Thyroid gland (tissue), 4 donors: Measurements from ENCODE around the gene DYRK1A. TPM values are rescaled to one million over a fixed set of nuclear protein-coding genes. Genes with fewer than 3 reads are reported as not detected.

Experiments used
- DNase-seq, 2 donors: peaks; one replicate each; pipeline ENCODE4 v3.0.0-alpha.2; 2019
- H3K27ac ChIP-seq, 3 donors: fragments of 200-600 bp; sonication (generic); 1 replicate in 2 of 3; 2 replicates in 1 of 3; pipeline ENCODE4 v1.5.1; 2016 to 2019; ENCODE audit warnings: mild to moderate bottlenecking in 1 of 3, moderate library complexity in 1 of 3
- H3K27me3 ChIP-seq: fragments of 200-600 bp; sonication (generic); one replicate; pipeline ENCODE4 v1.5.1; 2019
- H3K36me3 ChIP-seq, 2 donors: fragments of 200-600 bp; sonication (generic); one replicate each; pipeline ENCODE4 v1.5.1; 2016 to 2019
- H3K4me1 ChIP-seq, 2 donors: fragments of 200-600 bp; sonication (generic); one replicate each; pipeline ENCODE4 v1.5.1; 2017 to 2019
- H3K4me3 ChIP-seq, 3 donors: fragments of 200-600 bp; sonication (generic); replicated peaks in 1 of 3; 1 replicate in 2 of 3; 2 replicates in 1 of 3; pipeline ENCODE4 v1.5.1; 2016; ENCODE audit warnings: mild to moderate bottlenecking in 1 of 3
- H3K9me3 ChIP-seq: fragments of 200-600 bp; sonication (generic); one replicate; pipeline ENCODE4 v1.5.1; 2017
- POLR2A ChIP-seq, 2 donors: fragments of 450-650 bp; IDR thresholded peaks; one replicate each; pipeline ENCODE4 v1.6.1; 2017; ENCODE audit warnings: antibody characterized with exemption in 2 of 2, mild to moderate bottlenecking in 2 of 2, moderate library complexity in 1 of 2
- WGBS, 2 donors: methylation state at CpG; one replicate each; pipeline ENCODE4 v1.1.5; 2017; 5-methylcytosine and 5-hydroxymethylcytosine counted together
- intact Hi-C: fragments of 100-400 bp; cut with DNase I; formaldehyde crosslinking; loops from one replicate; pipeline ENCODE4 v1.15.1; 2023
- total RNA-seq, 4 donors: library from RNA; depleted of rRNA; stranded (reverse); fragments of >200 nt; gene quantifications; one replicate each; pipeline ENCODE4 v1.2.3, GENCODE V29; 2016
- TF ChIP-seq, protein P1 (sequence below), 6 experiments: fragments of 200-600 bp in 3 of 6; fragments of 450-650 bp in 3 of 6; sonication (generic) in 3 of 6; IDR thresholded peaks; one replicate each; pipeline ENCODE4 v1.5.1; 2016 to 2019; ENCODE audit warnings: antibody characterized with exemption in 6 of 6, mild to moderate bottlenecking in 2 of 6, inconsistent platforms in 1 of 6, moderate library complexity in 1 of 6

DYRK1A gene
- total RNA-seq, 4 donors from 2014 or later: 104 to 299 (median 116) TPM

DNA sequence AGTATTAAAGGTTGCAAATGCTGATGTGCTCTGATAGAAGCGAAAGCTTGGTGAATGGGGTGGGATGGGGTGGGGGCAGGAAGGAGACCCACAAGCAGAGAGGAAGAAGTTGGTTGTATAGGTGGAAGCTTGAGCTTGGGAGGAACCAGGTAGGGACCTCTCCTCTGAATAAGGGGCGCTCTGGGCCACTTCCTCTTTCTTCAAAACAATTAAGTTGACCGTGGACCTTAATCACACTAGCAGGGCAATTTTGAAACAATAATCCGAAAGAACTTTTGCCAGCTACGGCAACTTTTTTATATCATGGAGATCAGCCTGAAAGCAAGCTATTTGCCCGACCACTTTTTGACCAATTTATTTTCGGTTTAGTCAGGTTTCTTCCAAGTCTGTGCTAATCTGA, 1.9 kb upstream of the DYRK1A start:
- Histone ChIP-seq H3K27me3 (no peaks in the 10 kb centered on the region), H3K36me3 (no peaks in the 10 kb centered on the region), H3K27ac (peak overlapping the region in 2 of 3 donors; percentile 98), H3K4me1 (peaks cover 9 to 12% of the 10 kb centered on the region in 2 donors), H3K9me3 (no peaks in the 10 kb centered on the region), H3K4me3 (no peak overlapping the region)
- DNase-seq: no peak
- 68 to 73% methylated on average over 7 of the region's 7 CpGs for WGBS, 2 donors
- intact Hi-C loops: loop anchor here (5.0 to 10.0 kb wide), 2 partner anchors 200 to 287 kb away; no protein-coding TSS in a partner anchor
- TF ChIP-seq, protein P1, sequence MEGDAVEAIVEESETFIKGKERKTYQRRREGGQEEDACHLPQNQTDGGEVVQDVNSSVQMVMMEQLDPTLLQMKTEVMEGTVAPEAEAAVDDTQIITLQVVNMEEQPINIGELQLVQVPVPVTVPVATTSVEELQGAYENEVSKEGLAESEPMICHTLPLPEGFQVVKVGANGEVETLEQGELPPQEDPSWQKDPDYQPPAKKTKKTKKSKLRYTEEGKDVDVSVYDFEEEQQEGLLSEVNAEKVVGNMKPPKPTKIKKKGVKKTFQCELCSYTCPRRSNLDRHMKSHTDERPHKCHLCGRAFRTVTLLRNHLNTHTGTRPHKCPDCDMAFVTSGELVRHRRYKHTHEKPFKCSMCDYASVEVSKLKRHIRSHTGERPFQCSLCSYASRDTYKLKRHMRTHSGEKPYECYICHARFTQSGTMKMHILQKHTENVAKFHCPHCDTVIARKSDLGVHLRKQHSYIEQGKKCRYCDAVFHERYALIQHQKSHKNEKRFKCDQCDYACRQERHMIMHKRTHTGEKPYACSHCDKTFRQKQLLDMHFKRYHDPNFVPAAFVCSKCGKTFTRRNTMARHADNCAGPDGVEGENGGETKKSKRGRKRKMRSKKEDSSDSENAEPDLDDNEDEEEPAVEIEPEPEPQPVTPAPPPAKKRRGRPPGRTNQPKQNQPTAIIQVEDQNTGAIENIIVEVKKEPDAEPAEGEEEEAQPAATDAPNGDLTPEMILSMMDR (IDR thresholded peaks at IDR 0.05): no peak
- no peak for TF ChIP-seq POLR2A (IDR thresholded peaks at IDR 0.05)

DNA sequence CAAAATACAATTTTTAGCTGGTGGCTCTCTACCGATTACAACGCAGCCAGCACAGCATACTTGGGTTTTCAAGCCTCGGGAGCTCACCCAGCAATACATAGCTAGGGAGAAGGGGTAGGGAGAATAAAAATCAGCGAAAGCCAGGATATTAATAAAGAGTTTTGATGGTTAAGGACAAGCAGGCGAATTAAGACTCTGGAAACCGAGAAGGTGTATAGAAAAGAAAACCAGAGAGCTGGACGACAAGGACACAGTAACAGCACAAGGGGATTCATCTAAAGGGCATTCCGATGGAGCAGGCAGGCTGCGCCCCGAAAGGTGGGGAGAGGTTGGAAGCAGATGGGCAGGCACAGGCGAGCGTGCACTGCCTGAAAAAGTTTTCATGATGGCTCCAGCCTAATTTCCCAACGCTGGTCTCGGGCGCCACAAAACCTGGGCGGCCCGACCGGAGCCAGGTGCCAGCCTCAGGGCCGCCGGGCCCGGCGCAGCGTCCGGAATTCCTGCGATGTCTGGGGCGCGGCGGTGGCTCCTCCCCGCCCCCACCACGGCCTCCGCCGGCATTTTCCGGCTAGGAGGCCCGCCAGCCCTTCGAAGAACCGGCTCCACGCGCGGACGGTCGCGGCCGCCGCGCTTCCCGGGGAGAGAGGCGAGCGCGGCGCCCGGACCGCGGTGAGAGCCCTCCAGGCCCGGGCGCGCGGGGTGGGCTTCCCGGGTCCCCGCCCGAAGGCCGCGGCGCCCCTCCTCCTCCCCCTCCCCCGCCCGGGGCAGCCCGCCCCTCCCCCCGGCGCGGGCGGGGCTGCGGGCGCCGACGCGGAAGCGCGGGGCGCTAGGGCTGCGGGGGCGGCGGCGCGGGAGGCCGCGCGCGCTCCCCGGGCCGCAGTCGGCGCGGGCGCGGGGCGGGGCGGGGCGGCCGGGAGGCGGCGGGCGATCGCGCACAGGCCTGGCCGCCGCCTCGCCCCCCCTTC, 774 bp upstream of the DYRK1A start:
- intact Hi-C loops: loop anchor here (5.0 to 10.0 kb wide), 2 partner anchors 199 to 288 kb away; no protein-coding TSS in a partner anchor
- Histone ChIP-seq H3K27ac (peak overlapping the region; percentile 98 to 100 (median 99)), H3K9me3 (no peaks in the 10 kb centered on the region), H3K27me3 (no peaks in the 10 kb centered on the region), H3K36me3 (no peaks in the 10 kb centered on the region), H3K4me1 (peaks cover 18 to 20% of the 10 kb centered on the region in 2 donors), H3K4me3 (peak overlapping the region; percentile 8 to 84 (median 50))
- TF ChIP-seq, protein P1 (IDR thresholded peaks at IDR 0.05): no peak
- peak in 1 of 2 donors; percentile 74 for TF ChIP-seq POLR2A (IDR thresholded peaks at IDR 0.05)
- 1% methylated on average over 12 to 17 of the region's 106 CpGs for WGBS, 2 donors
- DNase-seq: peak; percentile 73 to 75

DNA sequence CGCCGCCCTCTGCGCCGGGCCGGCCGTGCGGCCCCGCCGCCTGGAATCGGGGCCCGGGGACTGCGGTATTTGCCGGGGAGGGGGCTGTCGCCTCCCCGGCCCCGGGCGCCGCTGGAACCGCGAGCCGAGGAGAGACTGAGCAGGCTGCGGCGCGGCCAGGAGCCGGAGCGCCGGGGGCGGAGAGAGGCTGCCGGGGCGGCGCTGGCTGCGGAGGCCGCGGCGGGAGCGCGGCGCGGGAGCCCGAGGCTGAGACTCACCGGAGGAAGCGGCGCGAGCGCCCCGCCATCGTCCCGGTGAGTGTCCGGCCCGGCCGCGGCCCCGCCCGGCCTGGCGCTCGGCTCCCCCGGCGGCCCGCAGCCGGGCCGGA, 746 bp downstream of the DYRK1A start:
- Histone ChIP-seq H3K4me3 (peak overlapping the region; percentile 52 to 84 (median 82)), H3K36me3 (no peaks in the 10 kb centered on the region), H3K4me1 (peaks cover 28 to 33% of the 10 kb centered on the region in 2 donors), H3K9me3 (no peaks in the 10 kb centered on the region), H3K27me3 (no peaks in the 10 kb centered on the region), H3K27ac (peak overlapping the region; percentile 98 to 100 (median 99))
- TF ChIP-seq POLR2A (IDR thresholded peaks at IDR 0.05): no peak
- TF ChIP-seq, protein P1 (IDR thresholded peaks at IDR 0.05): no peak
- no CpG with 5 or more reads among the region's 61 CpGs for WGBS, 2 donors
- DNase-seq: peak in 1 of 2 donors; percentile 11
- intact Hi-C loops: loop anchor here (5.0 to 10.0 kb wide), 2 partner anchors 197 to 290 kb away; no protein-coding TSS in a partner anchor

DNA sequence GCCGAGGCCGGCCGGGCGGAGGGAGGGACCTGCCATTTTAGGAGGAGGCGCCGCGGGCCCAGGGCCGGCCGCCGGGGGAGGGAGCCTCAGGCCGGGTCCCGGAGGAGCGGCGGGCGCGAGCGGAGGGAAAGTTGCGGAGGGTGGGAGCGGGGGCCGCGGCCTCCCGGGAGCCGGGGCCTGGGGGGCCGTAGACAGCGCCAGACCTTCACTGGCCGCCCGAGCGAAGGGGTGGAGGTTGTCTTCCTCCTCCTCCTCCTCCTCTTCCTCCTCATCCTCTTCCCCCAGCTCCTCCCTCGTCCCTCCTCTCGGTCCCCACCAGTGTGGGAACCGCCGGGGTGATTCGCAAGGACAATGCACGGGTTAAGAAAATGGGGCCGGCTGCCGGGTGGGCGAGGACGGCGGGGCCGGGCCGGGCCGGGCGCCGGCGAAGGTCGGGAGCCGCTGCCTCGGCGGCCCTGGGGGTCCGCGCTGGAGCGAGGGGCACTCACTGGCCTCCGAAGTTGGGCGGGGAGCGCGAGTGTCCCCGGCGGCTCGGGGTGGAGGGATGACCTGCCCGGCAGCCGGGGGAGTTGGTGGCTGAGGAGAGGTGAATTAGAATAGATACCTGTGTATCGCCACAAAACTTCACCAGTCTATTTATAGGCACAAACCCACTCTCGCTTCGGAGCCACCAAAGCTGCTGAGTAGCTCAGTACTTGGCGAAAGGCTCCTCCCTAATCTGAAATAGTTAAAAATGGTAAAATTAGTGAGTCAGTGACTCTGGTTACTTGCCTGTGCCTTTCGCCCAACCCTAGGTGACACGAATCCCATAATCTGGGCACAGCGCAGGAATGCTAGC, 1.3 kb downstream of the DYRK1A start:
- intact Hi-C loops: loop anchor here (5.0 to 10.0 kb wide), 2 partner anchors 197 to 291 kb away; no protein-coding TSS in a partner anchor
- WGBS, 2 donors: 0 to 1% methylated on average over 44 to 45 of the region's 68 CpGs
- H3K4me1 ChIP-seq: peaks cover 28 to 35% of the 10 kb centered on the region in 2 donors
- H3K9me3 ChIP-seq: no peaks in the 10 kb centered on the region
- H3K27ac ChIP-seq: peak overlapping the region; percentile 98 to 100 (median 99)
- peak; percentile 36 to 40 for DNase-seq
- H3K27me3 ChIP-seq: no peaks in the 10 kb centered on the region
- peak overlapping the region; percentile 76 to 84 (median 82) for H3K4me3 ChIP-seq
- TF ChIP-seq POLR2A (IDR thresholded peaks at IDR 0.05): peak in 1 of 2 donors; percentile 50
- TF ChIP-seq, protein P1 (IDR thresholded peaks at IDR 0.05): no peak
- H3K36me3 ChIP-seq: no peaks in the 10 kb centered on the region
